Stimulated activated CD4-positive, alpha-beta T cell treated with anti-CD3 and anti-CD28 coated beads, Interleukin-4, amount 100 ng/mL, for 1 hour (primary cell): ENCODE results near the gene LGI1.

Experiments
- DNase-seq: peaks from one replicate; pipeline ENCODE4 v3.0.0-alpha.2; 2020

The LGI1 gene

DNA sequence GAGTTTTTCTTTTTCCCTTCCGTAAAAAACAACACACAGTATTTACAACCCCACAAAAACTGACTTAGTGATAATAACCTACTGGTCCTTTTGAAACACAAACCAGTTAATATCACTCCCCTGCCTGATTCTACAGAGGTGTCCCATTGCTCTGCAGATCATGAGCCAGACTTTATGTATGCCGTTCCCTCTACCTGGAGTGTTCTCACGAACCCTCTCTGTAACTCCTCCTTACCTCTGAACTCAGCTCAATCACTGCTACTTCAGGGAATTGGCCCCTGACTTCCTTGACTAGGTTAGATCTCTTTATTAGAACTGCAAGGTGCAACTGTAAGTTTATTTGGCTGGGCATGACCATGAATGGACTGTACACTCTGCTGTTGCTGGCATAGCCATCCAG is 1.6 kb upstream of the LGI1 start:
- no peak for DNase-seq

DNA sequence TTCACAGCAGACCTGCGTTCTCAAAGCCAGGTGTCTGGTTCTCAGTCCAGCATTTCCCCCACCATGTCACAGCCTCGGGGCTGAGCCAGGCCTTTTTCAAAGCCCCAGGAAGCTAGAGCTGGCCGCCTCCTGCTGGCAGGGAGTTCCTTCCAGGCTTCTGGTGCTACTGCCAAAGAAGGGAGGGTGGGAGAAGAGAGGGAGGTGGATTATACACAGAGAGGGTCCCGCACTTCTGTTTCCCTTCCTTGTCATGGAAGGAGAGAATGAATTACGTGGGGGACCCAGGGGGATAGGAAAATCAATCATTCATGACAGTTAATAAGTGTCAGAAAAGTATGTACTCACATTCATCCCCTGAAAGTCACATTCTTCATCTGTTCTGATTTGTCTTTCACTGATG is 600 bp upstream of the LGI1 start:
- DNase-seq, result no peak

DNA sequence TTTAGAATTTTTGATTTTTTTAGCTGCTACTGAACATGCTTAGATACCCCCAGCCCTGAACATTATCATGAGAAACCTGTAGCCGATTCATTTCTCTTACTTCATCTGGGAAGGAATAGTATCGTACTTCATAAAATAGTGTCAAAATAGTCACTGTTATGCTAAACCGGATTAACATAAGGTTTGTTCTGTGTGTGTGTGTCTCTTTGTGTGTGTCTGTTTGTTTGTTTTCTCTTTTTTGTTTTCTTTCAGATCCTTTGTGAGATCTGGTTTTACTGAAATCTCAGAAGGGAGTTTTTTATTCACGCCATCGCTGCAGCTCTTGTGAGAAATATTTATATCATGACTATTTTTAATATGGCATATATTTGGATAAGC is 761 bp downstream of the LGI1 start:
- DNase-seq, result no peak

DNA sequence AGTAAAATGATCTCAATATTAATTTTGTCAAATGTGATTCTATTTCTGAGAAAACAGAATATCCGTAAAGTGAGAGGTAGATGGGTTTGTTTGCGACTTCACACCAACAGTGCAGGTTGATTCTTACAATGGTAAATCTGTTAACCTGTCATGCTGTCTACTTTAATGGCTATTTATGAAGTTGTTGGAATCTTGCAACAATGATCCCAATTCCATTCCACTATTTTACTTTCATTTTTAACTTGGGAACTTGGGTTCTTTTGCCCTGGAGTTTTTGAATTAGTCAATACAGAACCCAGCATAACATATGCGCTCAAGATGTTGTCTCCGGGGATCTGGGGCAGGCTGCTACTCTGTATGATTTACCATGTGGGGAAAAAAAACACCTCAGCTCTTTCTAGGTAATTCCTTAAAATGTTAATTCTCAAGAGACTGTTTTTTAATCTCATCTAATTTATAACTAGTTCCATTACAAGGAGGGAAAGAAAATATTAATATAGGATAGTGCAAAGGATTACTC is 1.2 kb downstream of the LGI1 start:
- no peak for DNase-seq

DNA sequence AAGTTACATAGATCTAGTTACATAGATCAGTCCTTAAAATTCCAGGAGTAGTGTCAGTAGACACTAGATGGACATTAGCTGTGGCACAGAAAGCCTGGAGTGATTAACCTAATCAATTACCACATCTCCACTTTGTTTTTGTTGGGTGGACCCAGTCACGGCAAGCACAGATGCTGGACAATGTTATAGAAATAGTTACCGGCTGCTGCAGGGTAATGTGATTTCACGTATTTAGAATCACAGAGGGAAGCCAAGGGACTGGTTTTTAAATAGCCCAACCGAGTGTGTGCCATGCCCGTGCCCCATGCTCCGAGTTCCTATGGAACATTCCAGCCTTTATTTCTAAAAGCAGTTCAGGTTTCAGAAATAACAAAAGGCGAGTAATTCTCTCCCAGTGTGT is 2.8 kb downstream of the LGI1 start:
- no peak for DNase-seq

DNA sequence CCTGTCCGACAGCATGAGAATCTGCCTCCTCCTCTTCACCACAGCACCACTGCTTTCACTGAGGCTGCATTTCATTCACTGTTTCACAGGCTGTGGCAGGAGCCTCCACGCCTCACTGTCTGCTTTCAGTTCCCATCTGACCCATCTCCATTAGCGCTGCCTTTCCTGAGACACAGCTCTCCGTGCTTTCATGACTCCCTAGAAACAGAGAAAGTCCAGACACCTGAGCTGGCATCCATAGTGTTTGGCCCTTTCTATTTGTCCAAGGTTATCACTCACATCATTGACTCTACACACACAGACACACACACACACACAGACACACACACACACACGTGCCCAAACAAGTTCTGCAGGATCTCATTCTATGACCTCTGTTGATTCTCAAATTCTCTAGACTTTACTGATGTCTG is 5.2 kb downstream of the LGI1 start:
- DNase-seq, result no peak

DNA sequence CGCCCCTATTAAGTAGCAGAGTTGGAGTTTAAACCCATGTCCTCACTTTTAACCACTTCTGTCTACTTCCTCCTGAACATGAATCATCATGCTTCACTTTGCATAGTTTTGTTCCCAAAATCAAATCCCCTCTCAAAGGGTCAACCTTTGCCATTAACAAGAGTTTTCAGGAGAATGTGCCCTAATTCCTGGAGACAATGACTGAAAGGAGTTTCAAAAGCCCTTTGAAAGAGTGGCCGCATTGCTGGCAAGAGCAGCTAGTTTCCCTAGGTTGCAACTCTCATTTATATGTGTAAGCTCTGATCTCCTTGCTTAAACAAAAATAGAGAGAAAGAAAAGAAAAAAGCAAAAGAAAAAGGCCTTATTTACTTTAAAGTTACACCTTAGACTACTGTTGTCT is 9.2 kb downstream of the LGI1 start:
- no peak for DNase-seq

DNA sequence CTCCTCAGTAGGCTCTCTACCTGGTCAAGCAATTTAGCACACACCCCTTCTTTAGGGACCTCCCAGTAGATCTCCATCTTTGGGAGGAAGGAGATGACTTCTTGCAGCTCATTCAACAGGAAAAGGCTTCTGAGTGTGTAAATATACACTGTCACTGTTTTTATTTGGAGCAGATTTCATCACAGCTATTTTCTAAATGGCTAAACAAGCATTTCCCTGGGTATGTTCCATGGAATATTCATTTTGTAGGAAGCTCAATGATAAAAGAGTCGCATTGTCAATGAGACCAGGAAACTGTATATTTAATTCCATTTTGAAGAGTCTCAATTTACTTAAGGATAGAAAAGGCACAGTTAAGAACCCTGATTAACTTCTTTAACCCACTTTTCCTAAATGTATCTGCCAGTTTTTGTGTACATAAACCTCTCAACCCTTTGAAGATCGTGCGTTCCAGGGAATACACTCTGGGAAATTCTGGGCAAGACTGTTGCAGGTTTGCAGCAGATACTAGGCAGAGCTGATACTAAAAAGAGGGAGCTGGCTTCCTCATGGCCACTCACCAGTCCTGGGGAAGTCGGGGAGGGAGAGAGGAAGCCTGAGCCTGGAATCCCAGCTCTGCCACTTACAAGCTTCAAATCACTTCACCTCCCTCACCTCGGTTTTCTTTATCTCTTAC is 10.1 kb downstream of the LGI1 start:
- DNase-seq, result no peak

DNA sequence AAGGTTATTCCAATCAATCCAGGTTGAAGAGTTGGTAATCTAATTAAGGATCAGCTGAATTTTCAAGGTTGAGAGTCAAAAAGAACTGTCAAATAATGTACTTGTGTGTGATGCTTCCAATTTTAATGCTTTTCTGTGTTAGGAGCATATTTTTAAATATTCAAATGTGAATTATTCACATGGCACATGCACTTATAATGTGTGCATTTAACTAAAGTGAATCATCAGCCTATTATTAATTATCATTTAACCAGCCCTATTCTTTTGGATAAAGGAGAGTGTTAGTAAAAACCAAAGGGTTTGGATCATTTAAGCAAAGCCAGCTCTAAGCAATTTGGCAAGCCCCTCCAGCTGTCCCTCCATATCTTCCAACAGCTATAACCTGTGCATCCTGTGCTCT is 11.2 kb downstream of the LGI1 start:
- no peak for DNase-seq

DNA sequence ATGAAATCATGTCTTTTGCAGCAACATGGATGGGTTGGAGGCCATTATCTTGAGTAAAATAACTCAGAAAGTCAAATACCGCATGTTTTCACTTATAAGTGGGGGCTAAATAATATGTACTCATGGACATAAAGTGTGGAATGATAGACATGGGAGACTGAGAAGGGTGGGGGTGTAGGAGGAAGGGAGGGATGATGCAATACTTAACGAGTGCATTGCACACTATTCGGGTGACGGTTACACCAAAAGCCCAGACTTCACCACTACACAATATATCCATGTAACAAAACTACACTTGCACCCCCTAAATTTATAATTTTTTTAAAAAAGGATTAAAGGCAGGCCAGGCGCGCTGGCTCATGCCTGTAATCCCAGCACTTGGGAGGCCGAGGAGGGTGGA is 13.6 kb downstream of the LGI1 start:
- no peak for DNase-seq

DNA sequence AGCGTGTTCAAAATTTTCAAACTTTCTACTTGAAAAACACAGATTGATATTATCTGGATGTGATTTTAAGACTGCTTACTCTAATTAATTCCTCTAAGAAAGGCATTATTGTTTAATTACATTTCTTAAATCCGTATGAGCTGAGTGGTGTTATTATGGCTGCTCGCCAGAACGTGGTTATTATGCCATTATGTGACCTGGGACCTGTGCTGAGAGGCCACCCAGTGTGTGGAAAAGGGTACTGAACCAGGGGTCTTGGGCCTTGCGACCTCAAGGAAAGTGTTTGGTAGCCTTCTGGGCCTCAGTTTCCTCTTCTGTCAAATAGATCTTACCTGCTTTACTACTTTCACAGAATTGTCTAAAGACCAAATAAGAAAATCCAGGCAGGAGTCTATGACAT is 15.4 kb downstream of the LGI1 start:
- DNase-seq, result no peak

DNA sequence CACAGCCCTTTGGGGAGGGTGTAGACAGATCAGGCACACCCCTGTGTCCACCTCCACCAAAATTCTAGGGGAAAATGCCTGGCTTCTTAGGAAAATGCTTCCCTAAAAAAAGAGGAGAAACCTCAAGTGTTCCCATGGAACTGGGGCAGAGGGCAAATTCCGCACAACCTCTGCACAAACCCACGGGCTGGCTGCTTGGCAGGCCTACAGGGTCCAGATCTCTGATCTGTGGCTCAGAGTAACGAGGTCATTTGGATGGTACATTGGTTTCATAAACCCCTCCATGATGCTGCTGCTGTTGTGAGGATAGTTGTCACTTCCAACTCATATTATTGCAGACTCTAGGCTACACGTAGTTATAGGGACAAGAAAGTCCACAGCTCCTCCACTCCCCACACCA is 16.0 kb downstream of the LGI1 start:
- DNase-seq, result no peak

DNA sequence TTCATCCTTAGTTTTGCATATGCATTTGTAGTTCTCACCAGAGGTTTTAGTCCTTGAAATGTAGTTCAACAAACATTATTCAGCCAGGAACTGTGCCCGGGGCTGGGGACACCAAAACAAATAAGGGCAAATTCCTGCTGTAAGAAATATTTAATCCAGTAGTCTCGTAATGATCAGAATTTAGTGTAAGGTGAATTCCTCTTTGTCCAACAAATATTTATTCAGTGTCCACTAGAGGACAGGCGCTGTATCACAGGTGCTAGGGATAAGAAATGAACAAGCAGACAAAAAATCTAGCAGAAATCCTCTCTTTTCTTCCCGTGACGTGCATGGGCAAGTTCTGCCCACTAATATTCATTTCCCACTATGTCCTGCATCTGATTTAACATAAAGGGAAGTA is 17.6 kb downstream of the LGI1 start:
- DNase-seq, result no peak

DNA sequence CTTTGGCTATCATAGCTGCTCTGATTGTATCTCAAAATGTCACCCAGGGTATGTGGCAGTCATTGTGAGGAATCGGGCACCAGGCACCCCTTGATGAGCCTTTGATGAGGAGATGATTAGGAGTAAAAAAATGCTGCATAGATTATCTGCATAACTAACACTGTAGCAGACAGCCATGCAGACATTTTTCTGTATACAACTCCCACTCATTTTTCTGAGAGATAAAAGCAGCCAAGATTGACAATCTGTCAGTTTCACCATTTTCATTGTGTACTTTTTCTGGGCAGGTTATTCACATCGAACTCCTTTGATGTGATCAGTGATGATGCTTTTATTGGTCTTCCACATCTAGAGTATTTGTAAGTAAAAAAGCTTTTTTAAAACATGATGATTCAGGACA is 19.4 kb downstream of the LGI1 start:
- no peak for DNase-seq

DNA sequence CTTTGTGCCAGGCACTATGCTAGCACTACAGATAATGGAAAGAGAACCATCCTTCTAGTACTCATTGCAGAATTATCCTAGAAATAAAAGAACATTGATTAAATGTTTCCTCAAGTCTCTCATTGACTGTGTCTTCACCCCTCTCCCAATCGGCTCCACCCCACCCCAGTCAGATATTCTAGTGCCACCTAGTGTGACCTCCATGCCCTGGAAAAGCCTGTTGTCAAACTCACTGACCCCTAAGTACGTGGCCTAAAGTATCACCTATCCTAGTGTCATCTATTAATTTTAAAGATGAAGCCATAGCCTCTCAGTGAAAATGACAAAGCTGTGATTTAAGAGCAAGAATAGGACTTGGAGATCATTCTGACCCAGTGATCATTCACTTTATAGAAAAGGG is 26.3 kb downstream of the LGI1 start:
- DNase-seq, result no peak

DNA sequence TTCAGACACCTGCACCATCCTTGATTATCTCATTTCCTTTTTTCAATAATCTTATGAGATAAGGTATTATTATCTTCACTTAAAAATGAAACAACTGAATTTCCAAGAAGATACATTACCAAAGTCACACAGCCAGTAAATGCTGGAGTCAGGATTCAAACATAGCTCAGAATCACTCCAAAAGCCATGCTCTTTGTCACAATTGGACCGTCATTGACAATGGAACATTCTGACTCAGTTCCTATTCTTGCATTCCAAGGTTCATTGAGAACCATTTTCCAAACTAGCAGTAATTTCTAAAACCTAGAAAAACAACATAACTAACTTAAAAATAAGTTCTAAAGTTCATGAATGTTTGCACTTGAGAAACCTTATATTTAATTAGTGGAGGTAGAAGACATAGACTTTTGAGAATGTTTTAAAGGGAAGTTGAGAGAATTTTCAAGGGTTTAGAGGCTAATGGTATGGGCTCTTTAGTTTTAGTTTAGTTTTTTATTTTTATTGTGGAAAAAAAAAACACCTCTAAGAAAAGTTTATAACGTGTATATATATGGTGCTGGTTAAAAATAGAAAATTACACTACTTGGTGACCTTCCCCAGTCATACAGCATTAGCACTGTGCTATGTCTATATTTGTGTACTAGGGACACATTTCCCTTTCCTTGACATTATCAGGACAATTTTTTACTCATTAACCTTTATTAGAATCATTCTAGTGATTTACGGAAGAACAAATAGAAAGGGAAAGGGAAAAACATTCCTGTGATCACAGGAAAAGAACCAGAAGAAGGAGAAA is 30.9 kb downstream of the LGI1 start:
- DNase-seq, result no peak

DNA sequence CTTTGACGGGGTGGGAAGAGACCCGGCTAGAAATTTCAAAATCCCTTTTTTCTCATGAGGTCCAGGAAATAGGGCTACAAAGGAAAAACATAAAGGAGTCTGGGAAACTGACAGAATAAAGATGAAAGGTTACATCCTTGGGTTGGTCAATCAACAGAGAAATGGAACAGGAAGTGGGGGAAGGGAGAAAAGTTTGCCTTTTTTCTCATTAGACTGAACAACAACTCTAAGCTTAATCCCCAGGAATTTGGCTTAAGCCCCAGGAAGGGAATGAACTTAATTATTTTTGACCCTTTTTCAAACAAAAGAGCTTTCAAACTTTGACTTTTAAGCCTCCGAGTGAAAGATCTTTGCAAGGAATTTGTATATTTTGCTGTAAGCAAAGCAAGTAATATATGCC is 32.7 kb downstream of the LGI1 start:
- DNase-seq, result no peak

DNA sequence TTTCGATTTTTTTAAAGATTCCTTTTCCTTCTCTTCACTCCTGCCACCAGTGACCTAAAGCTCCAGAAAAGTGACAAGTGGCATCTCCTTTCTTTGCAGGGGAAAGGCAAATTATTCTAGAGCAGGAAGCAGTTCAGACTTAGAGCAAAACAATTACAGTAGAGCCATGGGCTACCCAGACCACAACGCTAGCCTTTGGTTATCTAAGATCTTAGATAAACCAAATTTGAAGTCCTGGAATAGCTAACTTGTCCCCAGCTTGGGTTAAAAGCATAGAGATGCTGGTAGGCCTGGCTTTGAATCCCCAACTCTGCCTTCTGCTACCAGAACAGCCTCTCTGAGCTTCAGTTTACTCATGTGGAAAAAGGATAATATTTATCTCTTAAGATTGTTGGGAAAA is 38.4 kb downstream of the LGI1 start:
- DNase-seq, result no peak

DNA sequence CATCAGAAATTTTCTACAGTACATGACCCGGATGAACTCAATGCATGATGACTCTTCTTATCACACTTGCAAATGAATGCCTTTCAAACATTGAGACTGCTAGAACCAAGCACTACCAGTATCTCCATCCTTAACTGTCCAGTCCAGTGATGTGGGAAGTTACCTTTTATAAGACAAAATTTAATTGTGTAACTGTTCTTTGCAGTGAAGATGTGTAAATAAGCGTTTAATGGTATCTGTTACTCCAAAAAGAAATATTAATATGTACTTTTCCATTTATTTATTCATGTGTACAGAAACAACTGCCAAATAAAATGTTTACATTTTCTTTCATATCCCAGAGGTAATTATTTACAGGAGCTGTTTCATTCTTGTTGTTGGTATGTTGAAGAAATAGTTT is 40.1 kb downstream of the LGI1 start:
- DNase-seq, result no peak

DNA sequence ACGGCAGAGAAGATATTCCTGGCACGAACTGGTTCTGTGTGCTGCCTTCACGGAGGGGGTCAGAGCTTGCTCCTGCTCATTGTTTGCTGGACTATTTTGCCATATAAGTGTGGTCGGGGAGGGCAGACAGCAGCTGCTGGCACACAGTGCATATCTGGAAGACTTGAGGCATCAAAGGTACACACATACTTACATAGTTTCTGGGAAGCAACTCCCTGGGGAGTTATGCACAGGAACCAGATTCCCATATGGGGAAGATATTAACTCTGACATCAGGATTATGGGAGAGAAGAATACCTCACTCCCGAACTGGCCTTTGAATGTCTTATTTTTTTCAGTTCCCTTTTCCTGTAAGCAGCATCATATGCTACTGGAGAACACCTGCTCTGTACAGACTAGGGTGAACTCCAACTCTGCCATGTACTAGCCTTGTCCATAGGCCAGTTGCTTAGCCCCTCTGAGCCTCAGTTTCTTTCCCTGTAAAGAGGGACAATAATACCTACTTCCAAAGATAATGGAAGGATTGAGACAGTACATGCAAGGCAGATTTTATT is 41.5 kb downstream of the LGI1 start:
- DNase-seq, result no peak

DNA sequence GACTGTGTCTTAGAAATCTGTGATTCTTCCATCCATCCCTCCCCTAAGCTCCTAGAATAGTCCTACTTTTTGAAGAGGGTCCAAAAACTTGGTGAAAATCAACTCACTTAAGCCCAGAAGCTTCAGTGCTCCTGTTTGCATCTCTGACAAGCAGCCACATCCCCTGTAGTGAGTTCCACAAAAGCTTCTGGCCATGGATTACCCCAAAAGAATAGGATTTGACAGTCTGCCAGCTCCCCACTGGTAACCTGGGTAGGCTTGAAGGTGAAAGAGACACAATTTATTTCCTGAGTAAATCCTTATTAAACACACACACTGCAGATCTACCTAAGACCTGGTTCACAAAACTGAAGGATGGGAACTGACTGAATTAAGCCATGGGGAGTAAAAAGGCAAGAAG is 46.5 kb downstream of the LGI1 start:
- DNase-seq, result no peak

DNA sequence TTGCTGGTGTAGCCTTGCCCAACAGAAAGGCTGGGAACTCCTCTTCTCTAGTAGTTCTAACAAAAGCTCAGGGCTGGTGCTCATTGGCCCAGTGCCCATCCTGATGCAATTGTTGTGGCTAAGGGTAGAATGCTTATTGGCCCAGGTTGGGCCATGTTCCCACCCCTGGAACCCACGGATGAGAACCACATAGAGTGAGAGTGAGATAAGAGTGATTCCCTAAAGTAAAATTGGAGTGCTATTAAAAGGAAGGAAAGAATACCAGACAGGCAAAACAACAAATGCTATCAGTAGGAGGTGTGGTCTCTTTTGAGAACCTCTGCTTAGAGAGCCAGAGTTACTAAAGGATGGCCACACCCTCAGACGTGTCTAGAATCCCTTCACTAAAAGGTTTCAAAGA is 49.2 kb downstream of the LGI1 start:
- DNase-seq, result no peak

DNA sequence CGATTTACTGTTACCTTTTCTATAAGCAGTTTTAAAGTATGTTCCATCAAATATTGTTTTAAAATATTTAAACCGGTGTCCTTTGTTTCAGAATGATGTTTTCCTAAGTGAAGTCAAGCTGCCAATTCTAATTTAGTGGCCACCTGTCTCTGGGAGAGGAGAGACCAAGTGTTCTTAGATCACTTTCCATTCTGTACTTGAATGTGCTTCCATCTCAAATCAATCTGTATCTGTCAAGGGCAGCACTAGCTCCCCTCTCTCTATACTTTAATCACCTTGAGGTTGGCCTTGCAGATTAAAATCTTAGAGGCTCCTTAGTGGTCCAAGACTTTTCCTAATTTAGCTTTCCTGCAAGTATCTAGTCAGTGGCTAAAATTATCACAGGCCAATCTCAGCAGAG is 49.6 kb downstream of the LGI1 start:
- no peak for DNase-seq

DNA sequence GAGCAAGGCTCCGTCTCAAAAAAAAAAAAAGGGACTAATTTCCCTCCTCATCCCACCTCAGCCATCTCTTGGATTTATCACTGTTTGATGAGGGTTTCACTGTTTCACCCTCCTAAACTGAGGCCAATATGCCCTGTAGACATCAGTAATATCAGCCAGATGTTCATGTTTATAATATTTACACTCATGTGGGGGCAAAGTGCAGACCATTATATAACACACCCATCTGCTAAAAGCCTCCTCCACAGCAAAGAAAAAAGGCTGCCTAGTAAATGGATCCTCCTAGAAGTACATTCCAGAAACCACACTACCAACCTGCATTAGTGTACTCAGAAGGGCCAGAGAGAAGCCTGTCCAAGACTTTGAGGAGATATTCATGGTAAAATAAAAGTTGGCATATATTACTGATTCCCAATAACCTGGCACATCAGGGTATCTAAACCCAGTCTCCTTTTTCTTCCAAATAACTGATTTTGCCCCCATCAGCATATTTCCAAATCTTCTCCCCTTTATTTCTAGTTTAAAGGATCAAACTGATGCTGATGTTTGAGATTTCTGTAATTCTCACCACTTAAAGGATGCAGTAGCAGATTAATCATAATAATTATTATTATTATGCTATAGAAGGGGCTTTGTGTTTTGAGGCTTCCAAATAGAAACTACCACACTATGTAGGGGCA is 55.1 kb downstream of the LGI1 start:
- no peak for DNase-seq
